ENCODE results near the gene C3orf70.

The C3orf70 gene

GRCh38 chr3:185089751-185090150 lies 63.1 kb downstream of the C3orf70 start:
- Histone ChIP-seq H3K56ac (ENCODE audit: low read length) (no peak overlapping the region), H2BK5ac (ENCODE audit: low read length) (no peak overlapping the region), H4K8ac (ENCODE audit: low read depth, low read length) (no peak overlapping the region), H3K4me3 (ENCODE audit: low read length) (no peak overlapping the region), H3K36me3 (ENCODE audit: control insufficient read depth, insufficient read depth, low read length) (no peaks in the 10 kb centered on the region), H3K4ac (ENCODE audit: low read depth, low read length) (no peak overlapping the region), H3K79me2 (ENCODE audit: control insufficient read depth, insufficient read depth, low read length) (no peaks in the 10 kb centered on the region), H2AK5ac (ENCODE audit: low read length) (no peak overlapping the region), H4K5ac (ENCODE audit: low read length) (no peak overlapping the region), H3K27me3 (ENCODE audit: insufficient read depth, low read length, poor library complexity) (no peaks in the 10 kb centered on the region), H3K18ac (ENCODE audit: low read length) (no peak overlapping the region), H3K9ac (ENCODE audit: low read length) (no peak overlapping the region), H3K4me1 (ENCODE audit: control insufficient read depth, low read depth, low read length) (no peaks in the 10 kb centered on the region), H3K27ac (ENCODE audit: low read depth, low read length) (no peak overlapping the region), H3K79me1 (ENCODE audit: low read length) (no peaks in the 10 kb centered on the region), H3K23ac (ENCODE audit: low read length) (no peak overlapping the region), H3K4me2 (ENCODE audit: low read length) (no peak overlapping the region), H2BK120ac (ENCODE audit: low read depth, low read length) (no peak overlapping the region), H2BK15ac (replicated peaks; ENCODE audit: low read depth) (no peak overlapping the region)
- DNase-seq = no peak

GRCh38 chr3:185089343-185089742 lies 63.5 kb downstream of the C3orf70 start:
- H3K27me3 ChIP-seq (ENCODE audit: insufficient read depth, low read length, poor library complexity) = no peaks in the 10 kb centered on the region
- no CpG with 5 or more reads among the region's 2 CpGs for WGBS (ENCODE audit: extremely low coverage, insufficient coverage, low lambda C conversion rate)
- H3K27ac ChIP-seq (ENCODE audit: low read depth, low read length) = no peak overlapping the region
- no peak overlapping the region for H4K8ac ChIP-seq (ENCODE audit: low read depth, low read length)
- H2AK5ac ChIP-seq (ENCODE audit: low read length) = no peak overlapping the region
- H3K4me2 ChIP-seq (ENCODE audit: low read length) = no peak overlapping the region
- no peak overlapping the region for H4K5ac ChIP-seq (ENCODE audit: low read length)
- H2BK120ac ChIP-seq (ENCODE audit: low read depth, low read length) = no peak overlapping the region
- H3K4me1 ChIP-seq (ENCODE audit: control insufficient read depth, low read depth, low read length) = no peaks in the 10 kb centered on the region
- no peaks in the 10 kb centered on the region for H3K36me3 ChIP-seq (ENCODE audit: control insufficient read depth, insufficient read depth, low read length)
- H2BK15ac ChIP-seq (replicated peaks; ENCODE audit: low read depth) = no peak overlapping the region
- DNase-seq = peak; percentile 25
- H3K4me3 ChIP-seq (ENCODE audit: low read length) = no peak overlapping the region
- H3K4ac ChIP-seq (ENCODE audit: low read depth, low read length) = no peak overlapping the region
- H2BK5ac ChIP-seq (ENCODE audit: low read length) = no peak overlapping the region
- H3K9ac ChIP-seq (ENCODE audit: low read length) = no peak overlapping the region
- no peak overlapping the region for H3K23ac ChIP-seq (ENCODE audit: low read length)
- no peak overlapping the region for H3K18ac ChIP-seq (ENCODE audit: low read length)
- H3K79me1 ChIP-seq (ENCODE audit: low read length) = no peaks in the 10 kb centered on the region
- no peaks in the 10 kb centered on the region for H3K79me2 ChIP-seq (ENCODE audit: control insufficient read depth, insufficient read depth, low read length)
- H3K56ac ChIP-seq (ENCODE audit: low read length) = no peak overlapping the region

- H3K4ac ChIP-seq (ENCODE audit: low read depth, low read length) = no peak overlapping the region
- no peak overlapping the region for H3K56ac ChIP-seq (ENCODE audit: low read length)
- no peaks in the 10 kb centered on the region for H3K36me3 ChIP-seq (ENCODE audit: control insufficient read depth, insufficient read depth, low read length)
- H3K9ac ChIP-seq (ENCODE audit: low read length) = no peak overlapping the region
- H3K4me2 ChIP-seq (ENCODE audit: low read length) = no peak overlapping the region
- no peak overlapping the region for H3K18ac ChIP-seq (ENCODE audit: low read length)
- H3K79me2 ChIP-seq (ENCODE audit: control insufficient read depth, insufficient read depth, low read length) = no peaks in the 10 kb centered on the region
- no peaks in the 10 kb centered on the region for H3K79me1 ChIP-seq (ENCODE audit: low read length)
- no peaks in the 10 kb centered on the region for H3K4me1 ChIP-seq (ENCODE audit: control insufficient read depth, low read depth, low read length)
- H4K8ac ChIP-seq (ENCODE audit: low read depth, low read length) = no peak overlapping the region
- H3K27ac ChIP-seq (ENCODE audit: low read depth, low read length) = no peak overlapping the region
- H3K23ac ChIP-seq (ENCODE audit: low read length) = no peak overlapping the region
- H2BK15ac ChIP-seq (replicated peaks; ENCODE audit: low read depth) = no peak overlapping the region
- DNase-seq = no peak
- H3K4me3 ChIP-seq (ENCODE audit: low read length) = no peak overlapping the region
- no peak overlapping the region for H2BK120ac ChIP-seq (ENCODE audit: low read depth, low read length)
- H3K27me3 ChIP-seq (ENCODE audit: insufficient read depth, low read length, poor library complexity) = no peaks in the 10 kb centered on the region
- no peak overlapping the region for H4K5ac ChIP-seq (ENCODE audit: low read length)
- H2AK5ac ChIP-seq (ENCODE audit: low read length) = no peak overlapping the region
- 100% methylated on average over 1 of the region's 3 CpGs for WGBS (ENCODE audit: extremely low coverage, insufficient coverage, low lambda C conversion rate)
- H2BK5ac ChIP-seq (ENCODE audit: low read length) = no peak overlapping the region
These were observed 65.4 kb downstream of the C3orf70 start for GRCh38 chr3:185087419-185087818.

- Histone ChIP-seq H3K56ac (ENCODE audit: low read length) (no peak overlapping the region), H2BK120ac (ENCODE audit: low read depth, low read length) (no peak overlapping the region), H3K18ac (ENCODE audit: low read length) (no peak overlapping the region), H3K27ac (ENCODE audit: low read depth, low read length) (no peak overlapping the region), H3K79me2 (ENCODE audit: control insufficient read depth, insufficient read depth, low read length) (no peaks in the 10 kb centered on the region), H2AK5ac (ENCODE audit: low read length) (no peak overlapping the region), H3K4ac (ENCODE audit: low read depth, low read length) (no peak overlapping the region), H3K4me2 (ENCODE audit: low read length) (no peak overlapping the region), H3K79me1 (ENCODE audit: low read length) (no peaks in the 10 kb centered on the region), H3K27me3 (ENCODE audit: insufficient read depth, low read length, poor library complexity) (no peaks in the 10 kb centered on the region), H2BK15ac (replicated peaks; ENCODE audit: low read depth) (no peak overlapping the region), H4K8ac (ENCODE audit: low read depth, low read length) (no peak overlapping the region), H2BK5ac (ENCODE audit: low read length) (no peak overlapping the region), H3K4me1 (ENCODE audit: control insufficient read depth, low read depth, low read length) (no peaks in the 10 kb centered on the region), H4K5ac (ENCODE audit: low read length) (no peak overlapping the region), H3K9ac (ENCODE audit: low read length) (no peak overlapping the region), H3K36me3 (ENCODE audit: control insufficient read depth, insufficient read depth, low read length) (no peaks in the 10 kb centered on the region), H3K4me3 (ENCODE audit: low read length) (no peak overlapping the region), H3K23ac (ENCODE audit: low read length) (no peak overlapping the region)
- WGBS (ENCODE audit: extremely low coverage, insufficient coverage, low lambda C conversion rate) = no CpG with 5 or more reads among the region's 5 CpGs
- peak; percentile 14 for DNase-seq
These were observed 68.0 kb downstream of the C3orf70 start for GRCh38 chr3:185084901-185085300.

GRCh38 chr3:185084402-185084801 lies 68.5 kb downstream of the C3orf70 start:
- no peaks in the 10 kb centered on the region for H3K27me3 ChIP-seq (ENCODE audit: insufficient read depth, low read length, poor library complexity)
- H2BK15ac ChIP-seq (replicated peaks; ENCODE audit: low read depth) = no peak overlapping the region
- peak; percentile 13 for DNase-seq
- no peak overlapping the region for H2AK5ac ChIP-seq (ENCODE audit: low read length)
- H3K79me2 ChIP-seq (ENCODE audit: control insufficient read depth, insufficient read depth, low read length) = no peaks in the 10 kb centered on the region
- H3K56ac ChIP-seq (ENCODE audit: low read length) = no peak overlapping the region
- no peaks in the 10 kb centered on the region for H3K4me1 ChIP-seq (ENCODE audit: control insufficient read depth, low read depth, low read length)
- H3K27ac ChIP-seq (ENCODE audit: low read depth, low read length) = no peak overlapping the region
- H2BK5ac ChIP-seq (ENCODE audit: low read length) = no peak overlapping the region
- WGBS (ENCODE audit: extremely low coverage, insufficient coverage, low lambda C conversion rate) = no CpG with 5 or more reads among the region's 5 CpGs
- H3K9ac ChIP-seq (ENCODE audit: low read length) = no peak overlapping the region
- H3K18ac ChIP-seq (ENCODE audit: low read length) = no peak overlapping the region
- no peak overlapping the region for H3K4ac ChIP-seq (ENCODE audit: low read depth, low read length)
- H3K4me2 ChIP-seq (ENCODE audit: low read length) = no peak overlapping the region
- H3K79me1 ChIP-seq (ENCODE audit: low read length) = no peaks in the 10 kb centered on the region
- no peak overlapping the region for H3K4me3 ChIP-seq (ENCODE audit: low read length)
- no peak overlapping the region for H4K5ac ChIP-seq (ENCODE audit: low read length)
- H3K23ac ChIP-seq (ENCODE audit: low read length) = no peak overlapping the region
- no peaks in the 10 kb centered on the region for H3K36me3 ChIP-seq (ENCODE audit: control insufficient read depth, insufficient read depth, low read length)
- H2BK120ac ChIP-seq (ENCODE audit: low read depth, low read length) = no peak overlapping the region
- no peak overlapping the region for H4K8ac ChIP-seq (ENCODE audit: low read depth, low read length)

- no peak overlapping the region for H2AK5ac ChIP-seq (ENCODE audit: low read length)
- no peaks in the 10 kb centered on the region for H3K4me1 ChIP-seq (ENCODE audit: control insufficient read depth, low read depth, low read length)
- no peaks in the 10 kb centered on the region for H3K79me2 ChIP-seq (ENCODE audit: control insufficient read depth, insufficient read depth, low read length)
- H4K5ac ChIP-seq (ENCODE audit: low read length) = no peak overlapping the region
- no peak overlapping the region for H3K56ac ChIP-seq (ENCODE audit: low read length)
- no peak overlapping the region for H3K27ac ChIP-seq (ENCODE audit: low read depth, low read length)
- H3K4me2 ChIP-seq (ENCODE audit: low read length) = no peak overlapping the region
- no peak overlapping the region for H3K9ac ChIP-seq (ENCODE audit: low read length)
- H2BK120ac ChIP-seq (ENCODE audit: low read depth, low read length) = no peak overlapping the region
- no peak overlapping the region for H2BK5ac ChIP-seq (ENCODE audit: low read length)
- H3K79me1 ChIP-seq (ENCODE audit: low read length) = no peaks in the 10 kb centered on the region
- no peak overlapping the region for H3K23ac ChIP-seq (ENCODE audit: low read length)
- H3K36me3 ChIP-seq (ENCODE audit: control insufficient read depth, insufficient read depth, low read length) = no peaks in the 10 kb centered on the region
- no peak overlapping the region for H3K4ac ChIP-seq (ENCODE audit: low read depth, low read length)
- no peak overlapping the region for H4K8ac ChIP-seq (ENCODE audit: low read depth, low read length)
- H3K4me3 ChIP-seq (ENCODE audit: low read length) = no peak overlapping the region
- H3K18ac ChIP-seq (ENCODE audit: low read length) = no peak overlapping the region
- no peak for DNase-seq
- WGBS (ENCODE audit: extremely low coverage, insufficient coverage, low lambda C conversion rate) = no CpG with 5 or more reads among the region's 14 CpGs
- H3K27me3 ChIP-seq (ENCODE audit: insufficient read depth, low read length, poor library complexity) = no peaks in the 10 kb centered on the region
- no peak overlapping the region for H2BK15ac ChIP-seq (replicated peaks; ENCODE audit: low read depth)
These were observed 70.0 kb downstream of the C3orf70 start for GRCh38 chr3:185082829-185083228.

Data from mesendoderm (in vitro differentiated cells).